HG02884 (cell line): ENCODE data around the gene TCF3.

Experiments
- ATAC-seq: cut with Tn5 transposase; IDR thresholded peaks from one replicate; pipeline ENCODE4 v1.9.1; 2021; ENCODE audit warnings: mild to moderate bottlenecking, moderate library complexity; ENCODE audit not compliant: unreplicated experiment

TCF3 gene

DNA sequence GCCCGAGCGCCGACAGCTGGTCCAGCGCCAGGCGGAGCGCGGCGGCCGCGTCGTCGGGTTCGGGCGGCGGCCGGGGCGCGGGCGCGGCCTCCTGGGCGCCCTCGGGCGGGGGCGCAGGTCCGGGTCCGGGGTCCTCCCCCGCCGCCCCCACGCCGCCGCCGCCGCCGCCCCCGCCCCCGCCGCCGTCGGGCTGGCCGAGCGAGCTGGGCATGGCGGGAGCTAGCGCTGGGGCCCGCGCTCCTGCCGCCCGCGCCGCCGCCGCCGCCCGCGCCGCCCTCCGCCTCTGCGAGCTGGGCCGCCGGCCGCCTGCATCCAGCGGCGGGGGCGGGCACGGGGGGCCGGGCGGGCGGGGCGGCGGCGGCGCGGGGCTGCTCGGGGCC, 84.6 kb downstream of the TCF3 start:
- no peak for ATAC-seq

DNA sequence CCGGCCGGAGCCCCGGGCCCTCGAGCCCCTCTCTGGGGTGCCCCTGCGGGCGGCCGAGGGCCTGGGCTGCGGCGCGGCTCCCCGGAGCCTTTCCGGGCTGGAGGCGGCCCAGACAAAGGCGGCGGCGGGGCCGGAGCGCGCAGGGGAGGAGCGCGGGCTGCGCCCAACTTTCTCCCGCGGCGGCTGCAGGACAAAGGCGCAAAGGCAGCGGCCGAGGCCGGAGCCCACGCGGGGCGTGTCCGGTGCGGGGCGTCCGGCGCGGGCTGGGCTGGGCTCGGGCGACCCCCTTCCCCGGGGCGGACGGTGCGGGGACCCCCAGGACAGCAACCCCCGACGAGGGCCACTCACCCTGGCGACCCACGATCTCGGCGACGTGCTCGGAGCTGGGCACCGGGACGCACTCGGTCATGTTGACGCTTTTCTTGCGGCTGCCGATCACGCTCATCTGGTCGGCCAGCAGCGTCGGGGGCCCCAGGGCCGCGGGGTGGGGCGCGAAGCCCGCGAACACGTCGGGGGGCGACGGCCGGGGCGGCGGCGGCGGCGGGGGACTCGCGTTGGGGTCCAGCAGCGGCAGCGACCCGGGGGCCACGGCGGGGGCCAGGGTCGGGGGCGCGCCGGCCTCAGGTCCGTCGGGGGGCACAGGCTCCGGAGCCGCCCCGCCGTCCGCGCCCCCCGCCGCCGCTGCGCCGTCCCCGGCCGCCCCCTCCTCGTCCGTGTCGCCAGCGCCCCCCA, 85.1 kb downstream of the TCF3 start:
- no peak for ATAC-seq

DNA sequence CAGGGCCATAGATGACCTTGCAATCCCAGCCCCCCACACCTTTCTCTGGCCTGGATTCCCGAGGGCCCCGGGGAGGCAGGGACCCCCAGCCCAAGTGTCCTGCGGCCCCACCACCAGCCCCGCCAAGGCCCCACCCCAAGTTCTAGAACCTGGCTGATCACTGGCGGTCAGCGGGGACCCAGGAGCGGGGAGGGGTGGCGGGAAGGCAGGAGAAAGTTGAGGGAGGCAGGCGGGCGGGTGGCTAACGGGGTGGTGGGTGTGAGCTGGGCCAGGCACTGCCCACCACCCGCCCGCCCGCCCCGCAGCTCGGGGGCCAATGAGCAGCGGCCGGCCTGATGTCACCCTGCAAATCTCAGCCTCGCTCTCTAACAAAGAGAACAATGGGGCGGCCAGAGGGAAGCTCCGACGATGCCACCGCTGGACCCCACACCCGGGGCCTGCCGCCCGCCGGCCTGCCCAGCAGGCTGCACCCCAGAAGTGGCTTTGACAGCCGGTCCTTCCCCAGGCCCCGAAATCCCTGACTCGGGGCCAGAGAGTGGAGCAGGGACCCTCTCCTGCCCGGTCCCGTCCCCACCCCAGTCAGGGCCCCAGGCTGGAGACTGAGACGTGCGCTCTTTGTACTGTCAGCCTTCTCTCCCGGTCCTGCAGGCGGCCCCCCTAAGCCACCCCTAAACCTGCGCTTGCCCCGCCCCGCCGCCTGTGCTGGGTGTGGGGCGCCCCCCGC, 85.9 kb downstream of the TCF3 start:
- ATAC-seq, result no peak

DNA sequence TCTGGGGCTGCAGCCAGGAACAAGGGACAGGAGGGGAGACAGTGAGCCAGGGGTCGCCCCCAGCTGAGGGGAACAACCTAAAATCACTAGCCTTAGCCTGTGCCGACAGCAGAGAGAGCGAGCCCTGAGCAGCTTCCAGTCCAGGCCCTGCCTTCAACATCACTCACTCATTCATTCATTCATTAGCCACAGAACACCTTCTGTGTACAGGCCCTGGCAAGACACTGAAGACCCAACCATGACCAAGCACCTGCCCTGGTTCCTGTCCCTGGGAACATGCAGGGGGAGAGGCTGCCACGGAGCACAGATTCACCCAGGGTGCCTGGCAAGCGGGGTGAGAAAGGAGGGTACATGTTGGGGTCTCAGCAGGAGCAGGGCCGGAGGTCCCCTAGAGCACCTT, 89.2 kb downstream of the TCF3 start:
- ATAC-seq, result no peak

DNA sequence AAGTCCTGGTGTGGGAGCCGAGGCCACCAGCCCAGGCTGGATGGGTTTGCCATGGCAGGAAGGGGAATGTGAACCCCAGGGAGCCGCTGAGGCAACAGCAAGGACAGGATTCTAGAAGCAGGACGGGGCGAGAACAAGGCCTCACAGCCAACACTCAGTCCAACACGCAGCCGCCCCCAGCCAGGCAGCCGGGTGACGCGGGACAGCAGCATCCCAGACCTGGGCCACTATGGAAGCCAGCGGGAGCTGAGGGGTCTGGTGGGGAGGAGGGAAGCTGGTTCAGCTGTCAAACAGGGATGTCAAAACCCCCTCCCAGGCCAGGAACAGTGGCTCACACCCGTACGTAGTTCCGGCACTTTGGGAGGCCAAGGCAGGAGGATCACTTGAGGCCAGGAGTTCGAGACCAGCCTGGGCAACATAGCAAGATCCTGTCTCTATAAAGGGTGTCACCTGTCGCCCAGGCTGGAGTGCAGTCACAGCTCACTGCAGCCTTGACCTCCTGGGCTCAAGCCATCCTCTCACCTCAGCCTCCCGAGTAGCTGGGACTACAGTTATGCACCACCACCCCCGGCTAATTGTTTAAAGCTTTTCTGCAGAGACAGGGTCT, 91.1 kb downstream of the TCF3 start:
- no peak for ATAC-seq

DNA sequence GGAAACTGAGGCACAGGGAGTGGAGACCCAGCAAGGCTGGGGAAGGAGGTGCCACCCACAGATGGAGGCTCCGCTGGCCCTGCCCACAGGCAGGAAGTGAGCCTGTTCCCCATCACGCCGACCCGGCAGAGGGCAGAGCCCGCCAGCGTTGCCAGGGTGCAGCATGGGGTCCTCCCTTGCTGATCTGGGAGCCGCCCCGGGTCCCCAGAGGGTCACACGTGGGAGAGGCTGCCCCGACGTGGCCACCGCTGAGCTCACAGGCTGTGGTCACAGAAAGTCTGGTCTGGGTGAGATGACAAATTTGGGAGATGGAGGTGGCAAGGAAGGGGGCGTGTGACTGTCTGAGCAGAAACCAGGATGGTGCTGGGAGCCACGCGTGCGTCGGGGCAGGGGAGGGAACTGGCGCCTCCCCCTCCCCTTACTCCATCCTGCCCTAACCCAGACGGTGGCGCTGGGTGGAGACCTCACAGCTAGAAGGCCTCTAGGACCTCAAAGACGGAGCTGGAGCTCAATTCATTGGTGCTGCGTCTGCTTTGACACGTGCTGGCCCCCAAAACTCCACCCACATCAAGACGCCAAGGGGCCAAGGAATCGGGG, 92.0 kb downstream of the TCF3 start:
- ATAC-seq, result no peak
